WERI-Rb-1 (cell line): ENCODE measurements around the gene DMPK.

Experiments
- DNase-seq: peaks from one replicate; pipeline ENCODE4 v3.0.0-alpha.2; 2020
- H3K27ac ChIP-seq: fragments of 250-450 bp; sonication (Bioruptor Pico); 2 replicates; pipeline ENCODE4 v1.5.1; 2020; ENCODE audit warnings: mild to moderate bottlenecking, moderate library complexity
- H3K27me3 ChIP-seq: fragments of 250-450 bp; sonication (Bioruptor Pico); 2 replicates; pipeline ENCODE4 v1.5.1; 2021; ENCODE audit warnings: mild to moderate bottlenecking, low read depth, moderate library complexity; ENCODE audit not compliant: insufficient read depth, severe bottlenecking
- H3K36me3 ChIP-seq: fragments of 250-450 bp; sonication (Bioruptor Pico); 2 replicates; pipeline ENCODE4 v1.5.1; 2020; ENCODE audit warnings: mild to moderate bottlenecking, moderate library complexity
- H3K4me3 ChIP-seq: 2 replicates; pipeline ENCODE4 v1.5.1; 2011; ENCODE audit warnings: low read depth, mild to moderate bottlenecking, control low read depth, low read length
- H3K9me3 ChIP-seq: fragments of 250-450 bp; sonication (Bioruptor Pico); 2 replicates; pipeline ENCODE4 v1.5.1; 2021; ENCODE audit warnings: mild to moderate bottlenecking, moderate library complexity; ENCODE audit not compliant: severe bottlenecking
- TF ChIP-seq, protein P1 (sequence below): IDR thresholded peaks from 2 replicates; pipeline ENCODE4 v1.5.1; 2011; ENCODE audit warnings: low read depth, mild to moderate bottlenecking, control low read depth, inconsistent platforms, low read length

The DMPK gene

DNA sequence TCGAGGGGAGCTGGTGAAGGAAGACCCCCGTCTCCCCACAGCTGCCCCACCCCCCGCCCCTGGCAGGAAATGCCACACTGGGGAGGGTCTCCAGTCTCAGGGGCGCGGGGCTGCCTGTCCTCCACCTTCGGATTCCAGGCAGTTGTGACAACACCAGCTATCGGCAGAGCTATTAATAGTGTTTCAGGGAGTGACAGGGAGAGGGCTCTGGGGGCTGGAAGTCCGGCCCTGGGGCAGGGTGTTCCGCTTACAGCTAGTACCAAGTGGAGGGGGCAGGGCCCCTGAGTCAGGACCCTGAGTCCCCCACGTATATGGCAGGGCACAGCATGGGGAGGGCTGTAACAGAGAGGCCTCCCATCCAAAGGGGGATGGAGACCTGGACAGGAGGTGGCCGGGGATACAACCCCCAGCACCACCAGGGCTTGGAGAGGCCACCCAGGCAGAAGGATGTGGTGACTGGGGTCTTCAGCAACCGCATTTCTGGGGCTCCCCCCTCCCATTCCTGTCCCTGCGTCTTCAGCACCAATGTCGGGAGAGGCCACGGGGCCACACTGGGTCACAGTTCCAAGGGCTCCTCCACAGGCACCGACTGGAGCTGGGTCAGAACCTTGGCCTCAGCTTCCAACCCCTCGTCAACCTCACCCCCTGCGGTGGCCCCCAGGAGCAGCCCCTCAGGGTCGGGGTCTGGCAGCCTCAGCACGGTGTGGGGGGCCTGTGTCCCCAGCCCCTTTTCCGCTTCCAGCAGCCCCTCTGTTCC lies 17.2 kb downstream of the DMPK start:
- Histone ChIP-seq H3K4me3 (no peak overlapping the region), H3K9me3 (no peaks in the 10 kb centered on the region), H3K27ac (no peak overlapping the region), H3K36me3 (no peaks in the 10 kb centered on the region), H3K27me3 (no peaks in the 10 kb centered on the region)
- no peak for DNase-seq
- TF ChIP-seq, protein P1, sequence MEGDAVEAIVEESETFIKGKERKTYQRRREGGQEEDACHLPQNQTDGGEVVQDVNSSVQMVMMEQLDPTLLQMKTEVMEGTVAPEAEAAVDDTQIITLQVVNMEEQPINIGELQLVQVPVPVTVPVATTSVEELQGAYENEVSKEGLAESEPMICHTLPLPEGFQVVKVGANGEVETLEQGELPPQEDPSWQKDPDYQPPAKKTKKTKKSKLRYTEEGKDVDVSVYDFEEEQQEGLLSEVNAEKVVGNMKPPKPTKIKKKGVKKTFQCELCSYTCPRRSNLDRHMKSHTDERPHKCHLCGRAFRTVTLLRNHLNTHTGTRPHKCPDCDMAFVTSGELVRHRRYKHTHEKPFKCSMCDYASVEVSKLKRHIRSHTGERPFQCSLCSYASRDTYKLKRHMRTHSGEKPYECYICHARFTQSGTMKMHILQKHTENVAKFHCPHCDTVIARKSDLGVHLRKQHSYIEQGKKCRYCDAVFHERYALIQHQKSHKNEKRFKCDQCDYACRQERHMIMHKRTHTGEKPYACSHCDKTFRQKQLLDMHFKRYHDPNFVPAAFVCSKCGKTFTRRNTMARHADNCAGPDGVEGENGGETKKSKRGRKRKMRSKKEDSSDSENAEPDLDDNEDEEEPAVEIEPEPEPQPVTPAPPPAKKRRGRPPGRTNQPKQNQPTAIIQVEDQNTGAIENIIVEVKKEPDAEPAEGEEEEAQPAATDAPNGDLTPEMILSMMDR: no peak

DNA sequence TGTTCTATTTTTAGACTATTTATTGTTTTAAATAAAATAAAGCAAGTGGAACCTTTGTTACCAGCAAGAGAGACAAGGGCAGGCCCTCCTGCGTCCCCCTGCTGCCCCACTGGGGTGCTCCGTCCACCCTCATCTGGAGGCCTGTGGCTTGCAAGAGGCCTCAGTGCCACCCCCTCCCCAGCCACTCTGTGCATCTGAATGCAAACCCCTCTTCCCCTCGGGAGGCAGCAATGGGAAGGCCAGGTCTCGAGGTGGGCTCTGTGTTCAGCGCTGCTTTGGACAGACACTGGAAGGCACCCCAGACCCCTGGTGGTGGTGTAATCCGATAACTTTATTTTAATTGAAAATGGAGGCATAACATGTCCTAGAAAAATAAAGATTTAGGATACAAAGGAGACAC lies 17.8 kb downstream of the DMPK start:
- no peak for DNase-seq
- H3K27ac ChIP-seq: no peak overlapping the region
- TF ChIP-seq, protein P1: no peak

DNA sequence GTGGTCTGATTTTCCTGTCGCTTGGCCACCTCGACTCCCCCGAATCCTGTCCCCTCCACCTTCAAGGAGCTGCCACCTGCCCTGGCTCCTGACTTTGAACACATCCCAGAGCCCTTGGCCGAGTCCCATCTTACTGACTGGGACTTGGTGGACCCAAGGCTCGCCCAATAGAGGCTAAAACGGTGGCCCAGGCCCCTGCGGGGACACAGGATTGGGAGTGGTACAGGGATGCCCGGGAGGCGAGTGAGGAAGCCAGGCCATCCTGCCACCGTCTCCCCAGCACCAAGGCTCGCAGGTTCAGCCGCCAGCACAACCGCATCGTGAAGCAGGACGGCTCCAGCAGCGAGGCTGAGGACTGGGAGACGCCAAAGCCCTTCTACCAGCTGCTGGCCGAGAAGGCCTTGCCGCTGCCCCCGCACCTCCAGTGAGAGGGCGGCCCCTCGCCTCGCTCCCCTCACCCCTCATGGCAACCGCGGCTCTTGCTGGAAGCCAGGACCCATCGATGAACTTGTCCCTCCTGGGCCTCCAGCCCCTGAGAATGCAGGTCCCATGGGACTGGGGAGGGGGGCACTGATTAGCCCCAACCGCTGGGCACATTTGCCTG lies 18.5 kb downstream of the DMPK start:
- Histone ChIP-seq H3K9me3 (no peaks in the 10 kb centered on the region), H3K27me3 (no peaks in the 10 kb centered on the region)
- DNase-seq: no peak

More for the DNA sequence above, 17.8 kb downstream of the DMPK start:
- Histone ChIP-seq H3K27me3 (no peaks in the 10 kb centered on the region), H3K36me3 (no peaks in the 10 kb centered on the region), H3K9me3 (no peaks in the 10 kb centered on the region), H3K4me3 (no peak overlapping the region)

DNA sequence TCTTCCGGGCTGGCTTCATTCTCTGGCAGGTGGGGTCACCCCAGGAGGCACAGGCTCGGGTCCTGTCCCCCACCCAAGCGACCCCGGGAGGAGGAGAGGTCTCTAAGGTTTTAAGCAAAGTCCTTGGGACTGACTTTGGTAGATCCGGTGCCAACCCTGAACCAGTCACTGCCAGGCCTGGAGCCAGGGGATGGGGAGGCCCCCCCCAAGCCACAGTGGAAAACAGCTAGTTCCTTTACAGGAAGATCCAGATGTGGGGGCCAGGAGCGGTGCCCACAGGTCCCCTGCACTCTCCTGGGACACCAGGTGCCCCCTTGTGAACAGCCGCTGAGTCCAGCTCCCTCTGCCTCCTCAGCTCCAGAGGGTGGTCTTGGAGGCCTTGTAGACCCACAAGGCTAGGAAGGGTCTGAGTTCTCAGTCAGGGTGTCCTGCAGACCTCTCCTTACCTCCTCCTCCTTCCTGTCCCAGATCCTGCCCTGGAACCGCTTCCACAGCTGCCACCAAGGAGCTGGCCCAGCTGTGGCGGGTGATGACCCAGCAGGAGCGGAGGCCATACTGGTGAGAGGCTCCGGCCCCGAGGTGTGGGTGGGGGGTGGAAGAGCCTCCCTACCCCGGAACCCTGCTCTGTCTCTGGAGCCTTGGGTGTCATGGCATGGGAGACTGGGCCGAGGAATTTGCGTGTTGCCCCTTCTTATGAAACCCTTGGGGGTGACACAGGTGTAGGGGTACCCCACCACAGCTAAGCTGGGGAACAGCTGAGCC lies 19.2 kb downstream of the DMPK start:
- H3K36me3 ChIP-seq: no peaks in the 10 kb centered on the region
- H3K9me3 ChIP-seq: no peaks in the 10 kb centered on the region
- H3K27ac ChIP-seq: no peak overlapping the region
- H3K4me3 ChIP-seq: no peak overlapping the region
- TF ChIP-seq, protein P1: no peak
- DNase-seq: no peak
- no peaks in the 10 kb centered on the region for H3K27me3 ChIP-seq

More for the DNA sequence above, 18.5 kb downstream of the DMPK start:
- no peak overlapping the region for H3K27ac ChIP-seq
- no peaks in the 10 kb centered on the region for H3K36me3 ChIP-seq
- TF ChIP-seq, protein P1: no peak
- no peak overlapping the region for H3K4me3 ChIP-seq

DNA sequence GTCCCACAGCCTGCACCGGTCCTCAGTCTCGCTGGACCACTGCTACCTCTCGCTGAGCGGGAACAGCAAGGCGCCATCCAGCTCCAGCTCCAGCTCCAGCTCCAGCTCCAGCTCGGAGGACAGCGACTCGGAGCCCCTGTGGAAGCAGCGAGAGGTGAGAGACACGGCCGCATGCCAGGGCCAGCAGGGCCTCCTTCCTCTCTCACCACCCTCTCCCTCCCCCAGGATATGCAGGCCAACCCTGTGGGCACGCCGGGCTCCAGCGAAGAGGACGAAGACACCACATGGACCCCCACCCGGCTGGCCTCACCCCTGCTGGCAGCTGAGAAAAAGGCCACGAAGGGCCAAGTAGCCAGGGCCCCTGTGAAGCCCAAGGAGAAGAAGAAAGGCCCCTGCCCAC lies 20.6 kb downstream of the DMPK start:
- Histone ChIP-seq H3K27ac (no peak overlapping the region), H3K27me3 (no peaks in the 10 kb centered on the region), H3K9me3 (no peaks in the 10 kb centered on the region), H3K4me3 (no peak overlapping the region), H3K36me3 (no peaks in the 10 kb centered on the region)
- DNase-seq: no peak
- TF ChIP-seq, protein P1: no peak
